LNCAP (cell line): ENCODE data around the gene FTCDNL1.

ENCODE experiments used
- TF ChIP-seq, protein P1 (sequence below): fragments of 450-650 bp; IDR thresholded peaks from 2 replicates; pipeline ENCODE4 v1.5.1; 2017; ENCODE audit warnings: mild to moderate bottlenecking

Gene FTCDNL1

DNA sequence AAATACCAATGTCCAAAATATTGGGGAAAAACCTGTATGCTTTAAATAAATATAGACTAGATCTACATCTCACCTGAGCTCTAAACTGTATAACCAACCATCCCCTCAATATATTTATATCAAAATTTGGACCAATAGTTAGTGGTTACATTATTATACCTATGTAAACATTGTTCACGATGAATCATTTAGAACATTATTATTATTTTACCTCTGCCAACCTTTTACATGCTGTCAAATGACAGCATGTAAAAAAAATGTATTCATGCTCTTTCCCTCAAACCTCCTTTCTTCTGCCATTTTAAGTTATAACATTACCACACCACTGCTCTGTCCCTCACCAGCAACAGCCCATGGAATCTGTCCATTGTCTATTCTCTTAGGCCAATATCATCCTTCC, 9.6 kb downstream of the FTCDNL1 start:
- TF ChIP-seq, protein P1, sequence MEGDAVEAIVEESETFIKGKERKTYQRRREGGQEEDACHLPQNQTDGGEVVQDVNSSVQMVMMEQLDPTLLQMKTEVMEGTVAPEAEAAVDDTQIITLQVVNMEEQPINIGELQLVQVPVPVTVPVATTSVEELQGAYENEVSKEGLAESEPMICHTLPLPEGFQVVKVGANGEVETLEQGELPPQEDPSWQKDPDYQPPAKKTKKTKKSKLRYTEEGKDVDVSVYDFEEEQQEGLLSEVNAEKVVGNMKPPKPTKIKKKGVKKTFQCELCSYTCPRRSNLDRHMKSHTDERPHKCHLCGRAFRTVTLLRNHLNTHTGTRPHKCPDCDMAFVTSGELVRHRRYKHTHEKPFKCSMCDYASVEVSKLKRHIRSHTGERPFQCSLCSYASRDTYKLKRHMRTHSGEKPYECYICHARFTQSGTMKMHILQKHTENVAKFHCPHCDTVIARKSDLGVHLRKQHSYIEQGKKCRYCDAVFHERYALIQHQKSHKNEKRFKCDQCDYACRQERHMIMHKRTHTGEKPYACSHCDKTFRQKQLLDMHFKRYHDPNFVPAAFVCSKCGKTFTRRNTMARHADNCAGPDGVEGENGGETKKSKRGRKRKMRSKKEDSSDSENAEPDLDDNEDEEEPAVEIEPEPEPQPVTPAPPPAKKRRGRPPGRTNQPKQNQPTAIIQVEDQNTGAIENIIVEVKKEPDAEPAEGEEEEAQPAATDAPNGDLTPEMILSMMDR: no peak

DNA sequence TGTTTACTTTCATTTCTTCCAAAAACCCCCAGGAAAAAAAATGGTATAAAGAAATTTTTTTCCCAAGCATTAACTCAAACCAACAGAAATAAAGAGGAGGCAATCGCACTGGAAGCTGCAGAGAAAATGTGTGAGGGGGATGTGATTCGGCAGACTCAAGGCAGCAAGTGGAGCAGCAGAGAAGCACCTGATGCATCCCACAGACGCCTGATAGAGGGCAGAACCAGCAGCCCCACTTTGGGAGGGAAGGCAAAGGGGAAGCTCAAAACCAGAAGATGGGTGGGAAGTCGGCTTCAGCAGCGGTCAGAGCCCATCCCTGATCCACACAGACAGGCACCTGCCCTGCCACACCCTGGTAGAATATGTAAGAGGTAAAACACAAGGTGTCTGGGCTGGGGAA, 12.6 kb downstream of the FTCDNL1 start:
- TF ChIP-seq, protein P1: no peak

DNA sequence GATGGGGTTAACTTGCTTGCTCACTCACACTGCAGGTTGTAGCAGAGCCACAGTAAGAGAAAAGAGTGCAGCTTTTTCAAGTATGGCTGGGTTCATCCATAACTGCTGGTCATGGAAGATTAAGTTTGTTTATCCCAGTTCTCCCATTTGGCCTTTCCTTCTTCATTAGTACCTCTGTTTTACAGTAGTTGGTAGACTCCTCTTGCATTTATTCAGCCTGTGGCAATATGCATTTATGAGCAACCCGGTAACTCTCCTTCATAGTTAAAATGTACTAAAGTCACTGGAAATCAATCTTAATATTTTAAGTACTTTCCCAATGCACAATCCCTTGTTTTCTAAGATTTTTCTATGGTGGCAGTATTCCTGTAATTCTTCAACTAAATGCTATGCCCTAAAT, 14.0 kb downstream of the FTCDNL1 start:
- TF ChIP-seq, protein P1: no peak

DNA sequence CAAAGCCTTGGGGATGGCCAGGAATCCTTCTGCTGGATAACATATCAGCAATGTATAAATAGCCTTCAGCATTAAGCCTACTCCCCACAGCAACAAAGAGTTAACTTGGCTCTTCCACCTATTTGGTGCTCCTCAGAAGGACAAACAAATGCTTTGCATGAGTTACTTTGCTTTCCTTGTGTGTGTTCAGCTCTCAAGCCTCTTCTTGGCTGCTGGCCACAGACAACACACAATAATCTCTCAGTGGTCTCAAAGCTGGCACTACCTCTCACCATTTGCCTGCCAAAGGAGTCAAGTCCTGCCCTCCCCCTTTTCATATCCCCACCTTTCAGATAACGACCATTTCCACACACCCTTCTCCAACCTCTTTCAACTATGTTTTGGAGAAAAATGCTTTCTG, 17.5 kb downstream of the FTCDNL1 start:
- TF ChIP-seq, protein P1: no peak

DNA sequence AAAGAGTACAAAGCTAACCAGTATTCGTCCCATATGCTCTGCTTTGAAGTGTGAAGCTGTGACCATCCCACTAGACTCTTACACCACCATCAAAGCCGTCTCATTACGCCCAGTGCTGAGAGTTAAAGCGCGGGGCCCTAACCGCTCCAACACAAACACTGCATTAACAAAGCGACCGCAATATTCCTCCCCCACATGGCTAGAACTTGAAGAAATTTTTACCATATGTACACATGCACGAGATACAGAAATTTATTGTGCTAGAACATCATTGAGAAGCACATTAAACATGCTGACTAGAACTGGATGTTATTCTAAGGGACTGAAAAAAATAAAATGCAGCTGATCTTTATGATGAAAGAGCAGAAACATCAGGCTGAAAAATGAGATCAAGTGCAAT, 20.5 kb downstream of the FTCDNL1 start:
- TF ChIP-seq, protein P1: no peak

DNA sequence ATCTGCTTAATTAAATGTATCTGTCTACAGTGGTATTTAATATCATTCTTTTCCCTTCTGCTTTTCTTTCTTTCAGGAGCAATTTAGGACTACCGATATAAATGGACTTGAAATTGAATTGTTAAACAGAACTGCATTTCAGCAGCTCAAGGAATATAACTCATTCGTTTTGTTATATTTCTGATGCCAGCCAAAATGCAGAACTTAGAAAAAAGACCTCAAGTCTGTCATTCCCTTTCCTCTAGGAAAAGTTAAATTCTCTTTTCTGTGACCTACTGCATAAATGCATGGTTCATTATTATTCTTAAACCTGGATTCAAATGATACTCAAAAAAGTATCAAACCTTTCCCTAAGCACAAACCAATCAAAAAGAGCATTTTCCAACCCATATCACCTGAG, 21.4 kb downstream of the FTCDNL1 start:
- TF ChIP-seq, protein P1: no peak

DNA sequence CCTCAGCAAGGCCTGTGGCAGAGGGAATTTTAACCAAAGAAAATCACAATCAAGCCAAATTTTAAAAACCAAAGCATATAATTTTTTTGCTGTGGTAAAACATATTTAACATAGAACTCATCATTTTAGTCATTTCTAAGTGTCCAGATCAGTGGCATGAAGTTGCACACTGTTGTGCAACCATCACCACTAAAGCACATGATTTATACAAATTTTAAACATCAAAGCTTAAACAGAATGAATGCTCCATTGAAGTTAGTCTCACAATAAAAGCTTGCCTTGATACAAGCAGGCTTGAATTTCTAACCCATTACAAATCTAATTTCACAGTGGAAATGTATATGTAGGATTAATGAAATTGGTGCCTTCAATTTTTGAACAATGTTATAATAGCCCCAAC, 31.2 kb downstream of the FTCDNL1 start:
- TF ChIP-seq, protein P1: no peak

DNA sequence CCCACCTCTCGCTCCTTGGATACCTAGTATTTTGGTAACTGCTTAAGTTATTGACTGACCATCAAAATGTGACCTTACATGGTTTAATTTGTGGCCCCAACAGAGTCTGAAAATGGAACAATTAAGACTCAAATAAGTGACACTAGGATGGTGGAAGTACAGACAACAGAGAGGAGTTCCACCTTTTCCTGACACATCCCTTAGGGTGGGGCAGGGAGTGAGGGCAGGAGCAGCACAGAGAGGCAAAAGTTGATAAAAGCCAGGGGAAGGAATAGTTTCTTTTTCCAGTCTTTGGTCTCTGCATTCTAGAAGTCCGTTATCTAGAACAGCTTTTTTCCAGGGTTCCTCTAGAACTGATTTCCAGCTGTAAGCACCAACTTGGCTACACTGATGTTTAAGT, 32.2 kb downstream of the FTCDNL1 start:
- TF ChIP-seq, protein P1: no peak
